PC-3 (cell line): Measurements from ENCODE around the gene ULK3. TPM values are rescaled to one million over a fixed set of nuclear protein-coding genes. Genes with fewer than 3 reads are reported as not detected.

Source experiments
- ATAC-seq: fragments of 200-7000 bp; cut with Tn5 transposase; 2 replicates; pipeline ENCODE4 v1.9.1; 2020; ENCODE audit warnings: mild to moderate bottlenecking, moderate library complexity
- BruUV-seq: library from RNA; stranded (reverse); fragments of 400-500 nt; replicated peaks from 2 replicates; lab custom pipeline; 2021; lab: Mats Ljungman, UMichigan
- CTCF ChIA-PET: fragments of 300-600 bp; sonication (Branson Sonifier 250); formaldehyde crosslinking; loops from one replicate; lab custom pipeline; 2022; ENCODE audit warnings: antibody characterized with exemption; lab: Charles Lee
- POLR2A ChIA-PET: fragments of 300-600 bp; sonication (Branson Sonifier 250); formaldehyde crosslinking; loops from one replicate; lab custom pipeline; 2022; ENCODE audit warnings: antibody characterized with exemption; ENCODE audit not compliant: unreplicated experiment; lab: Charles Lee
- DNase-seq: peaks from one replicate; pipeline ENCODE4 v3.0.0-alpha.2; 2015
- H2AFZ ChIP-seq: fragments of 300-600 bp; sonication (generic); 2 replicates; pipeline ENCODE4 v1.6.0; 2016; ENCODE audit warnings: antibody characterized with exemption, low read length
- H3F3A ChIP-seq: fragments of 300-600 bp; sonication (generic); one replicate; pipeline ENCODE4 v1.6.0; 2017; ENCODE audit warnings: antibody characterized with exemption, low read length, control low read depth, mild to moderate bottlenecking; ENCODE audit not compliant: unreplicated experiment
- H3K27ac ChIP-seq: fragments of 300-600 bp; sonication (generic); 2 replicates; pipeline ENCODE4 v1.5.1; 2016; ENCODE audit warnings: mild to moderate bottlenecking, low read length
- H3K27me3 ChIP-seq: fragments of 300-600 bp; sonication (generic); 2 replicates; pipeline ENCODE4 v1.6.1; 2016; ENCODE audit warnings: low read length, mixed read lengths
- H3K36me3 ChIP-seq: fragments of 300-600 bp; sonication (generic); 2 replicates; pipeline ENCODE4 v1.6.1; 2016; ENCODE audit warnings: low read depth, mixed run types, low read length, mixed read lengths
- H3K4me1 ChIP-seq: fragments of 300-600 bp; sonication (generic); 2 replicates; pipeline ENCODE4 v1.5.1; 2016; ENCODE audit warnings: low read length; ENCODE audit not compliant: insufficient read depth
- H3K4me2 ChIP-seq: fragments of 300-600 bp; sonication (generic); 2 replicates; pipeline ENCODE4 v1.6.0; 2016; ENCODE audit warnings: low read length
- H3K4me3 ChIP-seq: fragments of 300-600 bp; sonication (generic); 2 replicates; pipeline ENCODE4 v1.5.1; 2016; ENCODE audit warnings: mild to moderate bottlenecking, low read length, mixed read lengths
- H3K79me2 ChIP-seq: fragments of 300-600 bp; sonication (generic); 2 replicates; pipeline ENCODE4 v1.6.1; 2017; ENCODE audit warnings: low read length, mixed read lengths
- H3K9ac ChIP-seq: fragments of 300-600 bp; sonication (generic); 2 replicates; pipeline ENCODE4 v1.6.0; 2016; ENCODE audit warnings: mild to moderate bottlenecking, low read length
- H3K9me2 ChIP-seq: fragments of 300-600 bp; sonication (generic); replicated peaks from 2 replicates; pipeline ENCODE4 v1.6.1; 2016; ENCODE audit warnings: mixed run types, low read length, mixed read lengths
- H3K9me3 ChIP-seq: fragments of 300-600 bp; sonication (generic); 2 replicates; pipeline ENCODE4 v1.6.1; 2016; ENCODE audit warnings: low read length, mixed read lengths
- H4K20me1 ChIP-seq: fragments of 300-600 bp; sonication (generic); 2 replicates; pipeline ENCODE4 v1.6.1; 2016; ENCODE audit warnings: low read length, mixed read lengths
- EZH2 ChIP-seq: fragments of 300-600 bp; sonication (generic); IDR thresholded peaks from one replicate; pipeline ENCODE4 v1.6.1; 2017; ENCODE audit warnings: antibody characterized with exemption, mild to moderate bottlenecking, low read length; ENCODE audit not compliant: unreplicated experiment
- EZH2phosphoT487 ChIP-seq: fragments of 300-600 bp; sonication (generic); IDR thresholded peaks from 2 replicates; pipeline ENCODE4 v1.6.1; 2018; ENCODE audit warnings: mild to moderate bottlenecking, antibody characterized with exemption, low read length, borderline replicate concordance
- intact Hi-C: fragments of 100-400 bp; cut with micrococcal nuclease; formaldehyde crosslinking; loops from 2 replicates; pipeline ENCODE4 v1.9.0; 2023
- total RNA-seq: library from RNA; depleted of rRNA; stranded (reverse); fragments of >200 nt; gene quantifications from 2 replicates; pipeline ENCODE4 v1.2.3, GENCODE V29; 2014
- TF ChIP-seq, protein P1 (sequence below): fragments of 300-600 bp; sonication (generic); conservative IDR thresholded peaks from 2 replicates; pipeline ENCODE4 v1.5.1; 2017; ENCODE audit warnings: antibody characterized with exemption, low read depth, mild to moderate bottlenecking, low read length

The ULK3 gene
- total RNA-seq, 1 experiment from 2014 or later = 20.3 TPM

GRCh38 chr15:74829991-74830390 lies 13.0 kb downstream of the ULK3 start:
- Histone ChIP-seq H3K4me3 (no peak overlapping the region), H3K36me3 (no peaks in the 10 kb centered on the region), H3K79me2 (no peaks in the 10 kb centered on the region), H3K9me3 (no peaks in the 10 kb centered on the region), H3K9ac (no peak overlapping the region), H3K9me2 (no peaks in the 10 kb centered on the region), H4K20me1 (no peaks in the 10 kb centered on the region), H3K4me1 (peaks cover 20% of the 10 kb centered on the region), H3K27me3 (no peaks in the 10 kb centered on the region), H3K27ac (no peak overlapping the region), H3K4me2 (no peak overlapping the region), H2AFZ (no peak overlapping the region), H3F3A (no peaks in the 10 kb centered on the region)
- intact Hi-C loops = no loop called here
- ChIA-PET POLR2A (interaction anchor here (0.6 kb wide), 1 partner anchor 11 kb away, joined by 5 read pairs; no protein-coding TSS in a partner anchor), CTCF (no interaction called here)
- BruUV-seq = no TSS peak
- TF ChIP-seq EZH2phosphoT487 (no peak), EZH2 (no peak)
- TF ChIP-seq, protein P1, sequence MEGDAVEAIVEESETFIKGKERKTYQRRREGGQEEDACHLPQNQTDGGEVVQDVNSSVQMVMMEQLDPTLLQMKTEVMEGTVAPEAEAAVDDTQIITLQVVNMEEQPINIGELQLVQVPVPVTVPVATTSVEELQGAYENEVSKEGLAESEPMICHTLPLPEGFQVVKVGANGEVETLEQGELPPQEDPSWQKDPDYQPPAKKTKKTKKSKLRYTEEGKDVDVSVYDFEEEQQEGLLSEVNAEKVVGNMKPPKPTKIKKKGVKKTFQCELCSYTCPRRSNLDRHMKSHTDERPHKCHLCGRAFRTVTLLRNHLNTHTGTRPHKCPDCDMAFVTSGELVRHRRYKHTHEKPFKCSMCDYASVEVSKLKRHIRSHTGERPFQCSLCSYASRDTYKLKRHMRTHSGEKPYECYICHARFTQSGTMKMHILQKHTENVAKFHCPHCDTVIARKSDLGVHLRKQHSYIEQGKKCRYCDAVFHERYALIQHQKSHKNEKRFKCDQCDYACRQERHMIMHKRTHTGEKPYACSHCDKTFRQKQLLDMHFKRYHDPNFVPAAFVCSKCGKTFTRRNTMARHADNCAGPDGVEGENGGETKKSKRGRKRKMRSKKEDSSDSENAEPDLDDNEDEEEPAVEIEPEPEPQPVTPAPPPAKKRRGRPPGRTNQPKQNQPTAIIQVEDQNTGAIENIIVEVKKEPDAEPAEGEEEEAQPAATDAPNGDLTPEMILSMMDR = no peak
- no peak for ATAC-seq
- DNase-seq = no peak

- DNase-seq (peak; percentile 57), ATAC-seq (peak; percentile 69)
- Histone ChIP-seq H2AFZ (no peak overlapping the region), H3K27ac (no peak overlapping the region), H3F3A (no peaks in the 10 kb centered on the region), H4K20me1 (no peaks in the 10 kb centered on the region), H3K9me2 (no peaks in the 10 kb centered on the region), H3K4me2 (peak overlapping the region; percentile 12), H3K9me3 (no peaks in the 10 kb centered on the region), H3K9ac (no peak overlapping the region), H3K79me2 (no peaks in the 10 kb centered on the region), H3K27me3 (no peaks in the 10 kb centered on the region), H3K4me3 (no peak overlapping the region), H3K36me3 (no peaks in the 10 kb centered on the region), H3K4me1 (peaks cover 20% of the 10 kb centered on the region)
- intact Hi-C loops = no loop called here
- BruUV-seq = no TSS peak
- ChIA-PET POLR2A (interaction anchor here (0.6 kb wide), 1 partner anchor 11 kb away, joined by 5 read pairs; no protein-coding TSS in a partner anchor), CTCF (interaction anchor here (0.6 kb wide), 1 partner anchor 61 kb away, joined by 4 read pairs; no protein-coding TSS in a partner anchor)
- TF ChIP-seq EZH2 (no peak), EZH2phosphoT487 (no peak)
- TF ChIP-seq, protein P1 = no peak
Observed at GRCh38 chr15:74829486-74829885, 13.5 kb downstream of the ULK3 start.

GRCh38 chr15:74828835-74829234 lies 14.1 kb downstream of the ULK3 start:
- Histone ChIP-seq H3K4me3 (no peak overlapping the region), H3K9me2 (no peaks in the 10 kb centered on the region), H3K27me3 (no peaks in the 10 kb centered on the region), H3K4me2 (peak overlapping the region; percentile 12; the same call in 1 of the 2 replicates), H3F3A (no peaks in the 10 kb centered on the region), H2AFZ (no peak overlapping the region), H3K27ac (no peak overlapping the region), H3K36me3 (no peaks in the 10 kb centered on the region), H3K9me3 (no peaks in the 10 kb centered on the region), H3K79me2 (no peaks in the 10 kb centered on the region), H3K9ac (no peak overlapping the region), H3K4me1 (peaks cover 20% of the 10 kb centered on the region), H4K20me1 (no peaks in the 10 kb centered on the region)
- no TSS peak for BruUV-seq
- intact Hi-C loops = no loop called here
- peak; percentile 76 for ATAC-seq
- ChIA-PET CTCF (interaction anchor here (0.6 kb wide), 1 partner anchor 60 kb away, joined by 4 read pairs; no protein-coding TSS in a partner anchor), POLR2A (no interaction called here)
- peak; percentile 76 for DNase-seq
- TF ChIP-seq EZH2 (no peak), EZH2phosphoT487 (no peak)
- TF ChIP-seq, protein P1 = no peak
